DMS53 treated with DMSO at 0.1 percent for 48 hours (cell line): ENCODE measurements around the gene APOO.
"Not testable (repeated sequence)": the region's sequence is repeated elsewhere in the genome, so short reads cannot be mapped to it uniquely, and the experiment has no call there.

Experiments
- DNase-seq: peaks from one replicate; lab custom pipeline; 2025; ENCODE audit not compliant: unreplicated experiment; lab: John Stamatoyannopoulos, UW

The APOO gene

DNA sequence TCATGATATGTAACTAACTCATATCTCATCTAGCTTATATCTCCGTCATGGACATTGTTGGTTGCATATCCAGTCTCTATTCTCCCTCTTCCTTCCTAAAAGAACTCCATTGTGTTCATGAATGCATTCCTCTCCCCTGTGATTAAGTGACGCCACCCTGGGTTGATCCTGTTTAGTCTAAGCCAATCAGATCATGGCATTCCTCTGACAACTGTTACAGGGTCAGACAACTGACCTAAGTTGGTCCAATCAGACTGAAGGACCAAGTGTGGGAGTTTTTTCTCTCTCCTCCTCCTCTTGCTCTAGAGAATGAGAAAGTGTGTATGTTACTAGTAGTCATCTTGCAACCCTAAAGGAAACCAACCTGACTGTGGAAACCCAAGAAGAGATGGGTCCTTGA is 3.6 kb downstream of the APOO start:
- DNase-seq: no peak

GRCh38 chrX:23902419-23902818 is 5.3 kb downstream of the APOO start:
- DNase-seq: peak; percentile 48

GRCh38 chrX:23901805-23902204 is 5.9 kb downstream of the APOO start:
- DNase-seq: peak; percentile 59

DNA sequence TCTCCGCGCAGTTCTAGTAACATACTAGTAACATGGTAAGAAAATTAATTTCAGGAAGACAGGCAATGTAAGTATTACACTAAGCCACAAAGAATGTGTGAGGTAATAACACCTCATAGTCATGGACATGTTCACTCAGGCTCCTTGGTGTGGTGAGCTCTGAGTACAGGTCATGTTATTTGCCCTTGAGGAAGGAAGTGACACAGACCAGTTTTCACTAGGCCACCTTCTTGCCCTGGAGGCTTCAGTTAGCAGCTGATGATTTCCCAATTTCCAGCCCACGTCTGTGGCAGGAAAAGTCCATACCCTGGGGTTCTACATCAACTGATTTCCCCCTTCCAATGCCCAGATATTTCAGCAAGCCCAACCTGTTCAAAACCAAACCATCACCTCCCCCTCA is 6.7 kb downstream of the APOO start:
- no peak for DNase-seq

GRCh38 chrX:23900220-23900797 is 7.4 kb downstream of the APOO start:
- DNase-seq: no peak

DNA sequence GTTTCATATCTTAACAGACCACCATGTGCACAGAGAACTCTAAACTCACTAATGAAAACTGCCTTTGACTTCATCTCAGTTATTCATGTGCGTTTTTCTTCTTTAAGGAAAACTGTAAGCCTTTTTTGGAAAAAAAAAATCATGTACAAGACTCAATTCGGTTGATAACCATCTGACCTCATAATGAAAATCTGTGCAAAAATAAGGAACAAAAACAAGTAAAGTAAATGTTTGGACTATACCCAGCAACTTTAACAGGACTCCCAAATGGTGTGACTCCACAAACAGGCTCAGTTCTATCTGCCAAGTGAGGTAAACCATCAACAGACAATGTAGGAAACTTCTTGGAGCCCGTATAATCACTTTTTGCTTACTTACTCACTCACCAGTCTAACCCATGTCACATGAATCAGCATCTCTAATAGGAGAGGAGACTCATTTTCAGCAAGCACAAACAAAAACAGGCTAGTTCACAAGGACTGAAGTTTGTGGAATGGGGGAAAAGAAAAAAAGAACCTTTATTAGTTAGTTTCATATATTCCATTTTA is 9.3 kb downstream of the APOO start:
- DNase-seq: no peak

DNA sequence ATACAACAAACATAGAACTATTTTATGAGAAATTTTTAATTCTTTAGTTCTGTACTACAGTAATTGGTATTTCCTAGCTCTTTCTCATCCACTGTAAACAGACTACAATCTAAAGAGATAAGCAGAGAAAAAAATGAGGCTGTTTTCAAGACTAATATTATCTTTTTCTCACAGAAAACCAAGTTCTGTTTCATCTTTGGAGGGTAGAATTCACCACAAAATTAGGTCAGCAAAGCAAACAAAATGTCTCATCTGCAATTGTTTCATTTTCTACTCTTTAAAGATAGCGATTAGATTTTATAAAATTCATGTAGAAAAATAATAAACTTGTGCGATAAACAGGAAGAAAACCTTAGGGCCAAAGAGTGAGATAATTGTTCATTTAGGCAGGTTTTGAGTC is 10.8 kb downstream of the APOO start:
- no peak for DNase-seq

GRCh38 chrX:23896539-23896938 is 11.2 kb downstream of the APOO start:
- not testable (repeated sequence) for DNase-seq

DNA sequence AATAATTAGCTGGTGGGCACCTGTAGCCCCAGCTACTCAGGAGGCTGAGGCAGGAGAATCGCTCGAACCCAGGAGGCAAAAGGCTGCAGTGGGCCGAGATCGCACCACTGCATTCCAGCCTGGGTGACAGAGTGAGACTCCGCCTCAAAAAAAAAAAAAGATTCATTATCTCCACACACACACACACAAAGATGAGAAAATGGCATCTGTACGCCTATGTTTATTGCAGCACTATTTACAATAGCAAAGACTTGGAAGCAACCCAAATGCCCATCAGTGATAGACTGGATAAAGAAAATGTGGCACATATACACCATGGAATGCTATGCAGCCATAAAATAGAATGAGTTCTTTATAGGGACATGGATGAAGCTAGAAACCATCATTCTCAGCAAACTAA is 12.7 kb downstream of the APOO start:
- DNase-seq: not testable (repeated sequence)

DNA sequence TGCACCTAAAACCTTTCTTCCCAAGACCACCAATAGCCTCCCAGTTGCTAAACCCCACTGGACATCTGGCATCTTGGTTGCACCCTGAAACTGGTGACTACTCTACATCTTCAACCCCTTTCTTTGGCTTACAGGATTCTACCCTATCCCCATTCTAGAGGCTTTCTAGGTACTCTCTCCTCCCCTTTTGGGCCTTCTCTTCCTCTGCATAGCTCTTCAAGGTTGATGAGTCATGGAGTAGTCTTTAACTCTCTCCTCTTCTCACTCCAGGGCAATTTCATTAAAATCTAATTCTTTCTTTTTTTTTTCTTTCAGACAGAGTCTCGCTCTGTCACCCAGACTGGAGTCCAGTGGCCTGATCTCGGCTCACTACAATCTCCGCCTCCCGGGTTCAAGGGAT is 16.8 kb downstream of the APOO start:
- no peak for DNase-seq

- DNase-seq: no peak
Measured at GRCh38 chrX:23888887-23889501, 18.7 kb downstream of the APOO start.

DNA sequence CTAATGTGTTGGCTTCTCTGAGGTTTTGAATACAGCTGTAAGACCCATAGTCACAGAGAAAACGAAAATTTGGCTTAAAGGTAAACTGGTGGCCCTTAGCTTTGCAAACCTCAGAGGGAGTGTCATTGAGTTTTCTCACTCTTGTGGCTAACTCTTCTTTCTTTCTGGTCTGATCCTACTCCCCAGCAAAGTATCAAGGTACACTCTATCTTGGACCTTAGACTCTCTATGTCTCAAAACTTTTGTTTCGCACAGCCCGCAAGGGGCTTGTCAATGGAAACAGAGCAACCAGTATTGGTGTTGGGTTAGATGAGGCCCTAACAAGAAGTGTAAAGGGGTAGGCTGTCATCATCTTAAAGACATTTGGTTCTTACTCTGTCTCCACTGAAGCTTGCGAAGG is 19.8 kb downstream of the APOO start:
- DNase-seq: no peak

DNA sequence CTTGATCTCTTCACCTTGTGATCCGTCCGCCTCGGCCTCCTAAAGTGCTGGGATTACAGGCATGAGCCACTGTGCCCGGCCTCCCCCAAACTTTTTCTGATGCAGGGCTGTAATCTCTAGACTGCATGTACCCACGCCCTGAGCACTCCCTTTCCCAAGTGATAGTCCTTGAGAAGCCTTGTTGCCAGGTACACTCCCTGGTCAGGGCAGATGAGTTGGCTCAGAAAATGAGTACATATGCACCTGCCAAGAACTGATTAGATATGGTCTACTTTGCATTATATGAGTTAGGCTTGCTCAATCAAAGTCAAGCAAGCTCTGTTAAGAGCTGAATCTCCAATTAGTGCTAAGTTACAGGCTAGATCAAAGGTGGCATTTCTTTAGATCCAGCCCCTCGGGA is 20.3 kb downstream of the APOO start:
- DNase-seq: no peak

DNA sequence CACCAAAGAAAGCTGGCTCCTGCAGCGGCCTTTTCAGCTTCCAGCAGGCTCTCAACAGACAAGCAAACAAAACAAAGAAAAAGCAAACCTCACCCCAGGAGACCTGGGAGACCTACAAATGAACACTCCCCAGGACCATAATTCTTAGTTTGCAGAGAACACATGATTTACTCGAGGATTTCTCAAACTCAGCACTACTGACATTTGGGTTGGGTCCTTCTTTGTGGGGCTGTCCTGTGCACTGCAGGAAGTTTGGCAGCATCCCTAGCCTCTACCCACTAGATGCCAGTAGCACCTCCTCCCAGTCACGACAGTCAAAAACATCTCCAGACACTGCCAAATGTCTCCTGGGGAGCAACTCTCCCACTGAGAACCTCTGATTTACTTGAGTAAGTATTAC is 21.9 kb downstream of the APOO start:
- DNase-seq: no peak

DNA sequence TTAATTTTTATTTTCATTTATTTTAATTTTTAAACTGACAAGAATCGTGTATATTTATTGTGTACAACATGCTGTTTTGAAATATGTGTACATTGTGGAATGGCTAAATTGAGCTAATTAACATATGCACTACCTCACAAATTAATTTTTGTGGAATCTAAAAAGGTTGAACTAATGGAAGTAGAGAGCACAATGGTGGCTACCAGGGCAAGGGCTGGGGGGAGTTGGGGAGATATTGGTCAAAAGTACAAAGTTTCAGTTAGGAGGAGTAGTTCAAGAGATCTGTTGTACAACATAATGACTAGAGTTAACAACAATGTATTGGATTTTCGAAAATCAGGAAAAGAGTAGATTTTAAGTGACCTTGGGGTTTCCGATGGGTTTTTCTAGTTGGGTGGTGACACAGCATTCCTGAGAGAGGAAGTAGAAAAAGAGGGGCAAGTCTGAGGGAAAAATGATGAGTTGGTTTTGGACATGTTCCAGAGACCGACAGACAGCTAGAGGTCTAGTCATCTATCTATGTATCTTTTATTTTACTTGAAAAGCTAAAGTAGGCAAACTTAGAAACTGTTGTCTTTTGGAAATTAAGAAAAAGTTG is 23.2 kb downstream of the APOO start:
- no peak for DNase-seq

- no peak for DNase-seq
Measured at GRCh38 chrX:23883737-23884354, 23.9 kb downstream of the APOO start.

GRCh38 chrX:23879380-23880090 is 28.2 kb downstream of the APOO start:
- DNase-seq: no peak

- DNase-seq: no peak
Measured at GRCh38 chrX:23871905-23872546, 35.7 kb downstream of the APOO start.

DNA sequence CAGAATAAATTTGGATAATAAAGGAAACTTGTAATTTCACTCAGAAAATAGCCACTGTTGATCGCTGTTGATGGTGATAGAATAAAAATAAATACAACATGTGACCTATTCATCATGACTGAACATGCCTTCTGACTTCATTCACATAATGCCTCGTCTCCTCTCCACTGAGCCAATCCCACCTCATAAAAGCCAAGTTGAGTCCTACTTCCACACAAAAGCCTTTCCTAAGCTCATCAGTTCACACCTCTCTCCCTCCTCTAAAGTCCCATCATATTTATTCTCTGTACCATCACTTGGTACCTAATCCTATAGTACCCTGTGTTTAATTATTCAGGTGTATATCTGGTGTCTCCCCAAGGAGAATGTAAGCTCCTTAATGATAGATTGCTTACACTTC is 37.7 kb downstream of the APOO start:
- no peak for DNase-seq

- no peak for DNase-seq
Measured at GRCh38 chrX:23864742-23865326, 42.9 kb downstream of the APOO start.

- not testable (repeated sequence) for DNase-seq
Measured at GRCh38 chrX:23861952-23862351, 45.8 kb downstream of the APOO start.
